Measurements from ENCODE around the gene SDS.

The SDS gene

DNA sequence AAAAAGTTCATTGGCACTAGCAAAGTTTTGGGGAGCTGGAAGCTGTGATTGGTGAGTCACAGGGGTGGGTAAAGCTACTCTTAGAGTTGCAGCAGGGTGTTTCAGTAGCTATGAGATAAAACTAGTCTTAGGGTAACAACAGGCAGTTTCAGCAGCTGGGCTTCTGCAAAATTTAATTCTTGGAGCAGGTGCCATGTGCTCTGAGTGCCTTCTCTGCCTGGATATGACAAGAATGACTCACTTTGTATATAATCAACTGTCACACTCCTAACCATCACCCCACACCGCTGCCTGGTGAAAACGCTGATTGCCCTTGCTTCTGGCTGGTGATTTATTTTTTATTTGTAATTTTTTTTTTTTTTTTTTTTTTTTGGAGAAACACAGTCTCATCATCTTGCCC, 55.8 kb downstream of the SDS start:
- DNase-seq (ENCODE audit: low read depth in 2 of 2): no peak

DNA sequence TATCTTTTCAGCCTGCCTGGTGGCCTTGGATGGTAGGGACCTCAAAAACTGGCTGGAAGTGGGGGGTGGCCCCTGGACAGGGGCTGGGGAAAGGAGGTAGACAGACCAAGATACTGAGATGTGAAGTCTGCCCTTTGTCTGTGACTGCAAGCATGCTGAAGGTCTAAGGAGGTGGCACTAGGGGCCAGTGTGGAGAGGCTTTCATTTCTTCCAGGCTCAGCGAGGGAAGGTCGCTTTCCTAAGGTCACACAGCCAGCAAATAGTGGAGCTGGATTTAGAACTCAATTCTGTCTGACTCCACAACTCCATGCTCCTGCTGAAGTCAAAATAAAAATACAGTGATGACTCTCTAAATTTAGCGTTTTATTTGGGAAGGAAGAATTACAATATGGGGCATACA, 56.6 kb downstream of the SDS start:
- DNase-seq (ENCODE audit: low read depth in 2 of 2): no peak

DNA sequence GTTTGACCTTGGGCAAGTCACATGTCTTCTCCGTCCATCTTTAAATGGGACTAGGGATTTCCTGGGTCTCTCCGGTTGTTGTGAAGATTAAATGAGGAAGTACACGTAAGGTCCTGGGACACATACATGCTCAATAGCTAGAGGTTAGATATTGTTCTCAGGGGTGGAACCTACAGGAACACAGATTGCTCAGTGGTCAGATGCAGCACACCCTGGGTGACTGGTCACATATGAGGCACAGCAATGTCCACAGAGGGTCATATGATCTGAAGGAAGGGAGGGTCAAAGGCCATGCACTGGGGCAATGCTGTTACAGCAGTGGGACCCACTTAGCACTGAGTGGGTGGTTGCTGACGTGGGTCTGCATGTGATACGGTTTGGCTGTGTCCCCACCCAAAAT, 57.3 kb downstream of the SDS start:
- DNase-seq (ENCODE audit: low read depth in 2 of 2): no peak

DNA sequence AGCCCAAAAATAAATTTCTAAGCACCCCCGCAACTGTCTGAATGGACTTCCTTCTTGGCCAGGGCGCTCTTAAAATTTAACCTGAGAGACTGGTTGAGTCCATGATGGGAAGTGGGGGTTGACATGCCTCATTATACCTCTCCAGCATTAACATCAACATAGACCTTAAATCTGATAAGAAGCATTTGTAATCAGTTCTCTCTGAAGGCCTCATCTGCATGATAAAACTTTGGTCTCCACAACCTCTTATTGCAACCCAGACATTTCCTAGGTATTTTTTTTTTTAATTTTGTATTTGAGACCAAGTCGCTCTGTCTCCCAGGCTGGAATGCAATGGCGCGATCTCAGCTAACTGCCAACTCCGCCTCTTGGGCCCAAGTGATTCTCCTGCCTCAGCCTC, 58.4 kb downstream of the SDS start:
- DNase-seq (ENCODE audit: low read depth in 2 of 2): no peak
